Pancreas (tissue), 10 donors: ENCODE data around the gene PHKB. TPM values are rescaled to one million over a fixed set of nuclear protein-coding genes. Genes with fewer than 3 reads are reported as not detected.

Experiments used
- ATAC-seq, 4 donors: fragments of 200-7000 bp; cut with Tn5 transposase; one replicate each; pipeline versions ENCODE4 v1.8.0 to v1.9.1; 2020; ENCODE audit warnings: mild to moderate bottlenecking in 4 of 4, moderate library complexity in 4 of 4
- DNase-seq, 6 donors: peaks; one replicate each; pipeline ENCODE4 v3.0.0-alpha.2; 2020
- FAIRE-seq: peaks from 2 replicates; lab custom pipeline; 2012; peaks lifted over from hg19 to GRCh38; lab: Jason Lieb, UNC
- H3K27ac ChIP-seq, 4 donors: fragments of 200-600 bp; sonication (generic); 1 replicate in 3 of 4; 2 replicates in 1 of 4; pipeline versions ENCODE4 v1.5.0 to v1.8.0; 2020
- H3K27me3 ChIP-seq, 4 donors: fragments of 200-600 bp; one replicate each; pipeline ENCODE4 v1.8.0; 2021
- H3K36me3 ChIP-seq, 3 donors: fragments of 200-600 bp; sonication (generic) in 1 of 3; one replicate each; pipeline versions ENCODE4 v1.5.0 to v1.8.0; 2020 to 2021
- H3K4me1 ChIP-seq, 3 donors: fragments of 200-600 bp; one replicate each; pipeline ENCODE4 v1.8.0; 2021
- H3K4me3 ChIP-seq, 4 donors: fragments of 200-600 bp; sonication (generic) in 2 of 4; one replicate each; pipeline versions ENCODE4 v1.5.0 to v1.8.0; 2020 to 2021
- H3K9me3 ChIP-seq, 4 donors: fragments of 200-600 bp; one replicate each; pipeline ENCODE4 v1.8.0; 2021
- WGBS, 2 donors: extraction: QIAGEN DNeasy Blood & Tissue Kit; methylation state at CpG; one replicate each; pipeline ENCODE4 v1.1.7; 2013; 5-methylcytosine and 5-hydroxymethylcytosine counted together
- intact Hi-C, 3 donors: fragments of 100-400 bp; cut with DNase I; formaldehyde crosslinking; loops; one replicate each; pipeline versions ENCODE4 v1.11.1 to v1.14.2; 2022
- polyA plus RNA-seq, 2 donors: library from polyadenylated mRNA; stranded (reverse); fragments of 200-250 nt; gene quantifications; one replicate each; pipeline ENCODE4 v1.2.3, GENCODE V29; 2013
- total RNA-seq, 6 donors: library from RNA; stranded (reverse); fragmentation: NEBNext Ultra II Directional in 4 of 6; extraction: Animal tissue kit (Norgen Biotek cat#: 25700) in 4 of 6; gene quantifications; one replicate each; pipeline versions ENCODE4 v1.2.1 to v1.2.4, GENCODE V29; 2021 to 2023
- TF ChIP-seq, protein P1 (sequence below), 4 donors: fragments of 200-600 bp; sonication (generic) in 3 of 4; IDR thresholded peaks; one replicate each; pipeline versions ENCODE4 v1.5.0 to v1.8.0; 2021; ENCODE audit warnings: antibody characterized with exemption in 4 of 4
- donor health status: healthy with polysubstance abuse.
- donor health status: DM: no; HTN: no; CAD: no; lungs with moderate emphysema.
- donor health status: DM: no; HTN: no; CAD: no.
- donor health status: control.
- donor health status: control.
- donor health status: Bipolar disorder and iron deficiency.
- donor health status: DM: yes; HTN: yes; CAD: no.
- donor health status: DM: no; HTN: no; CAD: no.
- donor health status: DM: no; HTN: no; CAD: no.
- donor health status: DM: yes; HTN: yes; CAD: no.

Gene PHKB
- total and polyA plus RNA-seq, 8 donors: 13.3 to 46.4 (median 27.2) TPM

DNA sequence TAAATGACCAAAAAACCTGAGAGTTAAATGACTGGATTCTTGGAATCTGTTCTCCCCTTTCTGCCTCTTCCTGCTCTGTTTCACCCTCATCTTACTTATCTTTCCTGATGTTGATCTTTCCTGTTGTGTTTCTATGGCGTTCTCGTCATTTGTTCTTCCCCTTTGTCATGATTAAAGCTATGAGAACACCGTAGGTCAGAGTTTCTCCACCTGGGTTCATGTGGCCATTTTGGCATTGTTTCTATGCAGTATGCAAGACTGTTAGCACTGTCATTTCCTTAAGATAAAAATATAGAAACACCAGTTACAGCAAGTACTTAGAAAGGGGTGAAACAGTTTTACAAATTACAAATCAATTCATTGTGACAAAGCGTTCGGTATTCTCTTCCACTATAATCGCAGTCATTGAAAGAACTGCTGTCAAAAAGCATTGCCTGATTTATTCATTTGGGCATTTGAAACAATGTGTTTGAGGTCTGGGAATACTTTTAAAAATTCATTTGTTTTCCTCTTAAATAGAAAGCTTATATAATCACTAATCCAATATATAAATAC is 166.0 kb downstream of the PHKB start:
- FAIRE-seq (no peak), ATAC-seq (no peak), DNase-seq (no peak)
- Histone ChIP-seq H3K4me1 (no peaks in the 10 kb centered on the region), H3K36me3 (no peaks in the 10 kb centered on the region), H3K27ac (no peak overlapping the region), H3K4me3 (no peak overlapping the region), H3K27me3 (no peaks in the 10 kb centered on the region), H3K9me3 (no peaks in the 10 kb centered on the region)
- TF ChIP-seq, protein P1, sequence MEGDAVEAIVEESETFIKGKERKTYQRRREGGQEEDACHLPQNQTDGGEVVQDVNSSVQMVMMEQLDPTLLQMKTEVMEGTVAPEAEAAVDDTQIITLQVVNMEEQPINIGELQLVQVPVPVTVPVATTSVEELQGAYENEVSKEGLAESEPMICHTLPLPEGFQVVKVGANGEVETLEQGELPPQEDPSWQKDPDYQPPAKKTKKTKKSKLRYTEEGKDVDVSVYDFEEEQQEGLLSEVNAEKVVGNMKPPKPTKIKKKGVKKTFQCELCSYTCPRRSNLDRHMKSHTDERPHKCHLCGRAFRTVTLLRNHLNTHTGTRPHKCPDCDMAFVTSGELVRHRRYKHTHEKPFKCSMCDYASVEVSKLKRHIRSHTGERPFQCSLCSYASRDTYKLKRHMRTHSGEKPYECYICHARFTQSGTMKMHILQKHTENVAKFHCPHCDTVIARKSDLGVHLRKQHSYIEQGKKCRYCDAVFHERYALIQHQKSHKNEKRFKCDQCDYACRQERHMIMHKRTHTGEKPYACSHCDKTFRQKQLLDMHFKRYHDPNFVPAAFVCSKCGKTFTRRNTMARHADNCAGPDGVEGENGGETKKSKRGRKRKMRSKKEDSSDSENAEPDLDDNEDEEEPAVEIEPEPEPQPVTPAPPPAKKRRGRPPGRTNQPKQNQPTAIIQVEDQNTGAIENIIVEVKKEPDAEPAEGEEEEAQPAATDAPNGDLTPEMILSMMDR (IDR thresholded peaks at IDR 0.05): no peak
- 64 to 71% methylated on average over 6 of the region's 6 CpGs for WGBS, 2 donors
- intact Hi-C loops: no loop called here

DNA sequence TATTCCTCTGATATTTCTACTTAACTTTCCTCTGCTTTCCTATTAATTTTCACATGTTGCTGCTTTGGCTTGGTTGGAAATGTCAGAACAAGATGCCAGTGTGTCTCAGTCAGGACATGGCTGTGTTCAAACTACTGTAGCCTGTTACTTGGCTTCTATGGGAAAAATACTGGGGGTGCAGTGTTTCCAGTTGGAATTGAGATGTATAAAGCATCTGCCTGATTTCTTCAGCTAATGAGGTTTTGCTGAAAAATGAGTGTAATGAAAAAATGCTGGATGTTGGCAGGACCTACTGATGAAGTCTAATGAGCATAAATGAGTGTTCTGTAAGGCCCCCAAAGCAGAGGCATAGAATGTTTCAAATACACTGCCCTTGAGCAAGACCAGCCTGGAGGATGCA is 166.6 kb downstream of the PHKB start:
- FAIRE-seq (no peak), DNase-seq (no peak)

DNA sequence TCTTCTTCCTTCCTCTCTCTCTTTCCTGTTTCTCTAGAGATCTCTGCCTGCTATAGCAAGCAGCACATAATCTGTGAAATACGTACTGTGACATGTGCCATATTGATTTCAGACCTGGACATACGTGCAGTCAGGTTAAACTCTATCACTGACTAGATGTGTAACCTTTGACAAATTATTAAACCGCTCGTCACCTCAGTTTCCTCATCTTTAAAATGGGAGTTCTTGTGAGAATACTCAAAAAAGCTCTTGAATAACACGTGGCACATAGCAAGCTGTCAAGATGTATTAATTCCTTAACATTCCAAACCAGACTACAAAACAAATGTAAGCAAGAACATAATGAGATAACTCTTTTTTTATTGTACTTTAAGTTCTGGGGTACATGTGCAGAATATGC is 170.0 kb downstream of the PHKB start:
- TF ChIP-seq, protein P1 (IDR thresholded peaks at IDR 0.05): no peak
- 98% methylated on average over 5 of the region's 5 CpGs for WGBS, 2 donors
- ATAC-seq (no peak), FAIRE-seq (no peak), DNase-seq (no peak)
- Histone ChIP-seq H3K27me3 (no peaks in the 10 kb centered on the region), H3K36me3 (no peaks in the 10 kb centered on the region), H3K9me3 (no peaks in the 10 kb centered on the region), H3K27ac (no peak overlapping the region), H3K4me1 (no peaks in the 10 kb centered on the region), H3K4me3 (no peak overlapping the region)
- intact Hi-C loops: no loop called here

More for the DNA sequence above, 166.6 kb downstream of the PHKB start:
- Histone ChIP-seq H3K27ac (no peak overlapping the region), H3K4me1 (no peaks in the 10 kb centered on the region), H3K9me3 (no peaks in the 10 kb centered on the region), H3K36me3 (no peaks in the 10 kb centered on the region), H3K4me3 (no peak overlapping the region), H3K27me3 (no peaks in the 10 kb centered on the region)
- intact Hi-C loops: no loop called here
- TF ChIP-seq, protein P1 (IDR thresholded peaks at IDR 0.05): no peak
- ATAC-seq: no peak

DNA sequence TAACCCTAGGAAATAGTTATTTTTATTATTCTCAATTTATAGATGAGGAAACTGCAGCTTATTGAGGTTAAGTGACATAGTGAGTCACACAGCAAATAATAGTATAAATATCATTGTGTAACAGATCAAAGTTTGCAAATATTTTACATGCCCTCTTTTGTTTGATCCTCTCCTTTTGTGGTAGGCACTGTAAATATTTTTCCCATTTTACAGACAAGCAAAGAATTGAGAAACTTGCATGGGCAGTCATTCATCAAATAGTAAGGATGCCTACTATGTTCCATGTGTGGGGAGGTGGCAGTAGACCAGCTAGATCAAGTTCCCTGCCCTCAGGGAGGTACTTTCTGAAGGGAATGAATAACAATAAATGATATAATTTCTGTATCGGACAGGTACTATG is 173.0 kb downstream of the PHKB start:
- H3K4me1 ChIP-seq: no peaks in the 10 kb centered on the region
- no peak overlapping the region for H3K27ac ChIP-seq
- TF ChIP-seq, protein P1 (IDR thresholded peaks at IDR 0.05): no peak
- intact Hi-C loops: no loop called here
- FAIRE-seq (no peak), ATAC-seq (no peak), DNase-seq (no peak)
- no peaks in the 10 kb centered on the region for H3K9me3 ChIP-seq
- no peak overlapping the region for H3K4me3 ChIP-seq
- H3K27me3 ChIP-seq: no peaks in the 10 kb centered on the region
- 98 to 100% methylated on average over 1 of the region's 1 CpG for WGBS, 2 donors
- no peaks in the 10 kb centered on the region for H3K36me3 ChIP-seq

DNA sequence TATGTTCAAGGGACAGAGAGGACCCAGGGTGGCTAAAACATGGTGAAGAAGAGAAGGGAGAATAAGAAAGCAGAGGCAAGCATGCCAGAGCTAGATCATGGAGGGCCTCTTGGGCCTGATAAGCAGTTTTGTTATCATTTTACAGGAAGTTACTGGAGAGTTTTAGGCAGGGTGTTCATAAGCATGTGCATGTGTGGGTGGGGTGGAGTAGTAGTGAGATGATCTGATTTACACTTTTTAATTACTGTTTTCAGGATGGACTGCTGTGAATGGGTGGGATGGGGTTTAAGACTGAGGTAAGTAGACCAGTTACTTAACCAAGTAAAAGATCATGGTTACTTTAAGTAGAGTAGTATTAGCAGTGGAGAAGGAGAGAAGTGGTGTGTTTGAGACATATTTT is 173.6 kb downstream of the PHKB start:
- TF ChIP-seq, protein P1 (IDR thresholded peaks at IDR 0.05): no peak
- no peaks in the 10 kb centered on the region for H3K36me3 ChIP-seq
- FAIRE-seq (no peak), DNase-seq (no peak), ATAC-seq (no peak)
- intact Hi-C loops: no loop called here
- no peaks in the 10 kb centered on the region for H3K27me3 ChIP-seq
- H3K27ac ChIP-seq: no peak overlapping the region
- no peaks in the 10 kb centered on the region for H3K4me1 ChIP-seq
- no peaks in the 10 kb centered on the region for H3K9me3 ChIP-seq
- no peak overlapping the region for H3K4me3 ChIP-seq
